Erythroblast (primary cell): ENCODE measurements around the gene GAA.

Experiments used
- GATA1 ChIP-seq: IDR thresholded peaks from 2 replicates; pipeline ENCODE4 v1.6.1; 2011; ENCODE audit warnings: low read depth, mild to moderate bottlenecking, control low read depth, low read length, moderate library complexity
- POLR2A ChIP-seq: IDR thresholded peaks from 2 replicates; pipeline ENCODE4 v1.6.1; 2011; ENCODE audit warnings: mild to moderate bottlenecking, low read length

GRCh38 chr17:80113033-80113484 lies 11.7 kb downstream of the GAA start:
- TF ChIP-seq POLR2A (no peak), GATA1 (no peak)
